IMR-90 (cell line): ENCODE results near the gene KLF9. TPM values are rescaled to one million over a fixed set of nuclear protein-coding genes. Genes with fewer than 3 reads are reported as not detected.
A peak's percentile ranks its signal among the peaks of the same experiment; 100 is the strongest.

ENCODE experiments used
- ATAC-seq: fragments of 200-7000 bp; cut with Tn5 transposase; 2 replicates; pipeline ENCODE4 v1.9.1; 2020; ENCODE audit warnings: low read depth, mild to moderate bottlenecking, moderate library complexity
- BruUV-seq: library from RNA; stranded (reverse); fragments of 400-500 nt; replicated peaks from 2 replicates; lab custom pipeline; 2021; lab: Mats Ljungman, UMichigan
- CTCF ChIA-PET: fragments of 300-600 bp; formaldehyde crosslinking; extraction: SDS; loops from one replicate; lab custom pipeline; 2021; ENCODE audit warnings: antibody characterized with exemption; lab: Yijun Ruan, JAX
- POLR2A ChIA-PET: fragments of 300-600 bp; sonication (Branson Sonifier 250); formaldehyde crosslinking; loops from one replicate; lab custom pipeline; 2022; ENCODE audit warnings: antibody characterized with exemption; ENCODE audit not compliant: unreplicated experiment; lab: Charles Lee
- DNase-seq: peaks from one replicate; pipeline ENCODE4 v3.0.0; 2013
- H2AFZ ChIP-seq: replicated peaks from 2 replicates; pipeline ENCODE3; 2013; ENCODE audit warnings: low read length, mild to moderate bottlenecking; ENCODE audit not compliant: poor library complexity
- H2AK5ac ChIP-seq: 2 replicates; pipeline ENCODE4 v1.6.1; 2013; ENCODE audit warnings: low read depth, low read length, inconsistent platforms
- H2AK9ac ChIP-seq: replicated peaks from 2 replicates; pipeline ENCODE3; 2013; ENCODE audit warnings: mild to moderate bottlenecking, low read depth, low read length, moderate library complexity; ENCODE audit not compliant: poor library complexity
- H2BK120ac ChIP-seq: 2 replicates; pipeline ENCODE4 v1.6.1; 2013; ENCODE audit warnings: low read depth, low read length, inconsistent platforms
- H2BK15ac ChIP-seq: 3 replicates; pipeline ENCODE4 v1.6.1; 2013; ENCODE audit warnings: low read depth, low read length, inconsistent platforms
- H2BK20ac ChIP-seq: 2 replicates; pipeline ENCODE4 v1.6.1; 2013; ENCODE audit warnings: low read depth, mild to moderate bottlenecking, inconsistent platforms, low read length, moderate library complexity
- H2BK5ac ChIP-seq: 2 replicates; pipeline ENCODE4 v1.6.1; 2013; ENCODE audit warnings: mild to moderate bottlenecking, low read depth, low read length, inconsistent platforms; ENCODE audit not compliant: poor library complexity, severe bottlenecking
- H3K14ac ChIP-seq: replicated peaks from 2 replicates; pipeline ENCODE4 v1.6.1; 2013; ENCODE audit warnings: low read depth, low read length, inconsistent platforms
- H3K18ac ChIP-seq: 2 replicates; pipeline ENCODE4 v1.6.1; 2013; ENCODE audit warnings: low read depth, low read length, control low read depth
- H3K23ac ChIP-seq: 2 replicates; pipeline ENCODE4 v1.6.1; 2013; ENCODE audit warnings: low read depth, low read length, inconsistent platforms
- H3K27ac ChIP-seq: 2 replicates; pipeline ENCODE4 v1.5.1; 2013; ENCODE audit warnings: mild to moderate bottlenecking, control low read depth, low read length; ENCODE audit not compliant: insufficient read depth
- H3K27me3 ChIP-seq: 2 replicates; pipeline ENCODE4 v1.6.1; 2013; ENCODE audit warnings: low read length; ENCODE audit not compliant: control insufficient read depth, insufficient read depth
- H3K36me3 ChIP-seq: 2 replicates; pipeline ENCODE4 v1.6.1; 2013; ENCODE audit warnings: low read length, mixed read lengths; ENCODE audit not compliant: control insufficient read depth, insufficient read depth
- H3K4ac ChIP-seq: 2 replicates; pipeline ENCODE4 v1.6.1; 2013; ENCODE audit warnings: low read depth, low read length, inconsistent platforms
- H3K4me1 ChIP-seq: 2 replicates; pipeline ENCODE4 v1.6.1; 2013; ENCODE audit warnings: low read length, mixed read lengths; ENCODE audit not compliant: control insufficient read depth, insufficient read depth
- H3K4me2 ChIP-seq: 2 replicates; pipeline ENCODE4 v1.6.1; 2013; ENCODE audit warnings: low read depth, mild to moderate bottlenecking, control low read depth, low read length, moderate library complexity
- H3K4me3 ChIP-seq: 2 replicates; pipeline ENCODE4 v1.5.1; 2013; ENCODE audit warnings: low read depth, mild to moderate bottlenecking, control low read depth, low read length, moderate library complexity; ENCODE audit not compliant: insufficient read depth
- H3K56ac ChIP-seq: 2 replicates; pipeline ENCODE4 v1.6.1; 2013; ENCODE audit warnings: low read length, inconsistent platforms; ENCODE audit not compliant: insufficient read depth; ENCODE audit errors: extremely low read depth
- H3K79me1 ChIP-seq, 2 experiments: 2 replicates each; pipeline ENCODE4 v1.6.1; 2013; ENCODE audit warnings: low read length in 2 of 2, inconsistent platforms in 1 of 2, low read depth in 1 of 2
- H3K9ac ChIP-seq: 2 replicates; pipeline ENCODE4 v1.6.1; 2013; ENCODE audit warnings: low read depth, low read length, control low read depth
- H3K9me1 ChIP-seq: 2 replicates; pipeline ENCODE4 v1.6.1; 2013; ENCODE audit warnings: low read length, inconsistent platforms; ENCODE audit not compliant: insufficient read depth
- H3K9me3 ChIP-seq: 2 replicates; pipeline ENCODE4 v1.6.1; 2013; ENCODE audit warnings: low read length; ENCODE audit not compliant: control insufficient read depth, insufficient read depth
- H4K20me1 ChIP-seq: 2 replicates; pipeline ENCODE4 v1.6.1; 2013; ENCODE audit warnings: low read length, inconsistent platforms; ENCODE audit not compliant: insufficient read depth
- H4K5ac ChIP-seq: 2 replicates; pipeline ENCODE4 v1.6.1; 2013; ENCODE audit warnings: mild to moderate bottlenecking, low read depth, low read length, control low read depth
- H4K8ac ChIP-seq, 2 experiments: 2 replicates each; pipeline ENCODE4 v1.6.1; 2013; ENCODE audit warnings: low read depth in 2 of 2, low read length in 2 of 2, control low read depth in 1 of 2, inconsistent platforms in 1 of 2
- H4K91ac ChIP-seq: 2 replicates; pipeline ENCODE4 v1.6.1; 2013; ENCODE audit warnings: low read depth, low read length, inconsistent platforms; ENCODE audit not compliant: insufficient read depth
- BHLHE40 ChIP-seq: fragments of 150-350 bp; IDR thresholded peaks from 2 replicates; pipeline ENCODE4 v1.6.1; 2016; ENCODE audit warnings: mild to moderate bottlenecking, low read depth, low read length
- CEBPB ChIP-seq: IDR thresholded peaks from 2 replicates; pipeline ENCODE4 v1.6.1; 2012; ENCODE audit warnings: low read depth, low read length, improper control_type of control experiment
- CHD1 ChIP-seq: IDR thresholded peaks from 2 replicates; pipeline ENCODE4 v1.6.1; 2012; ENCODE audit warnings: low read depth, low read length, improper control_type of control experiment
- FOS ChIP-seq: fragments of 150-350 bp; IDR thresholded peaks from 2 replicates; pipeline ENCODE4 v1.6.1; 2016; ENCODE audit warnings: low read depth, low read length
- MAFK ChIP-seq: IDR thresholded peaks from 2 replicates; pipeline ENCODE4 v1.6.1; 2012; ENCODE audit warnings: low read depth, low read length, improper control_type of control experiment
- MAZ ChIP-seq: IDR thresholded peaks from 2 replicates; pipeline ENCODE4 v1.6.1; 2012; ENCODE audit warnings: low read depth, mild to moderate bottlenecking, low read length, improper control_type of control experiment, moderate library complexity, borderline replicate concordance
- NFE2L2 ChIP-seq: fragments of 150-350 bp; IDR thresholded peaks from 2 replicates; pipeline ENCODE4 v1.6.1; 2016; ENCODE audit warnings: low read depth, mild to moderate bottlenecking, low read length
- RAD21 ChIP-seq: IDR thresholded peaks from 2 replicates; pipeline ENCODE4 v1.6.1; 2012; ENCODE audit warnings: low read length, improper control_type of control experiment
- RFX5 ChIP-seq: IDR thresholded peaks from 2 replicates; pipeline ENCODE4 v1.8.0; 2012; ENCODE audit warnings: low read depth, mild to moderate bottlenecking, low read length, moderate library complexity
- WGBS, 2 experiments: methylation state at CpG; one replicate each; pipeline versions ENCODE4 v1.1.5 to v1.1.7; 2013; ENCODE audit warnings: missing lambda C conversion rate in 2 of 2; ENCODE audit not compliant: insufficient read length in 1 of 2; ENCODE audit errors: extremely low coverage in 2 of 2; 5-methylcytosine and 5-hydroxymethylcytosine counted together
- dilution Hi-C: fragments of 300-500 bp; cut with HindIII; formaldehyde crosslinking; loops from one replicate; pipeline ENCODE4 v1.14.3; 2018; ENCODE audit warnings: low sequenced_read_pairs; ENCODE audit not compliant: unreplicated experiment
- in situ Hi-C: fragments of 300-500 bp; cut with MboI; formaldehyde crosslinking; loops from 3 replicates; pipeline ENCODE4 v1.14.3; 2019; ENCODE audit warnings: low sequenced_read_pairs, inconsistent platforms, mixed read lengths
- intact Hi-C: fragments of 100-400 bp; cut with micrococcal nuclease; formaldehyde crosslinking; loops from 2 replicates; pipeline ENCODE4 v1.10.0; 2022
- polyA plus RNA-seq, 3 experiments: library from polyadenylated mRNA; depleted of rRNA; stranded (reverse); fragments of >200 nt; gene quantifications; 2 replicates each; pipeline ENCODE4 v1.2.3, GENCODE V29; 2012; ENCODE audit warnings: low replicate concordance in 1 of 3
- total RNA-seq: library from RNA; depleted of rRNA; stranded (reverse); fragments of >200 nt; gene quantifications from 2 replicates; pipeline ENCODE4 v1.2.3, GENCODE V29; 2012
- TF ChIP-seq, protein P1 (sequence below): fragments of 150-350 bp; IDR thresholded peaks from 2 replicates; pipeline ENCODE4 v1.6.1; 2017; ENCODE audit warnings: mild to moderate bottlenecking, antibody characterized with exemption, low read length, low read depth
- TF ChIP-seq, protein P2 (sequence below): fragments of 150-350 bp; IDR thresholded peaks from 2 replicates; pipeline ENCODE4 v1.6.1; 2016; ENCODE audit warnings: low read depth, mild to moderate bottlenecking, low read length, moderate library complexity, borderline replicate concordance

Gene KLF9
- total and polyA plus RNA-seq, 2 of the 4 experiments (the other 2 are of a cell fraction) = 4.1 to 7.5 TPM

DNA sequence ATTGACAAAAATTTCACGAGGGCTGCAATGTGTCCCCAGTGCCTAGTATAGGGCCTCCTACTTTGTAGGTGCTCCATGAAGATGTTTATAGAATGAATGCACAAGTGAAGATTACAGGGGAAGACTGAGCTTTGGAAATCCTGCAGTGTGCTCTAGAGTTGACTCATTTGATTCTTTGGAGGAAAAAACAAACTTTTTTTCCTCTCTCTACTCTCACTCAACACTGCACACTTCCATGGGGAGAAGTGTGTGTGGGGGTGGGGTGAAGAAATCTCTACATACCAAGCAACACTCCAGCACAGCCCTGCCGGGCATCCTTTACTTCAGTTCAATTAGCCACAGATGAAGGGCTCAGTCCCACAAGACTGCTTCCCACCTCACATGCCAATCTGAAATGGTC lies 49.4 kb upstream of the KLF9 start:
- Histone ChIP-seq H2BK20ac (no peak overlapping the region), H3K4ac (no peak overlapping the region; the same call in 1 of the 2 replicates), H3K4me3 (no peak overlapping the region), H2BK15ac (no peak overlapping the region), H3K18ac (no peak overlapping the region), H2BK5ac (no peak overlapping the region), H4K8ac (no peak overlapping the region), H3K79me1 (no peaks in the 10 kb centered on the region), H3K23ac (no peak overlapping the region), H3K27me3 (no peaks in the 10 kb centered on the region), H3K36me3 (no peaks in the 10 kb centered on the region), H4K20me1 (no peaks in the 10 kb centered on the region), H3K4me1 (peaks cover 6% of the 10 kb centered on the region), H4K5ac (no peak overlapping the region), H3K27ac (no peak overlapping the region), H3K9ac (no peak overlapping the region), H2AFZ (no peak overlapping the region), H3K9me1 (peaks cover 13% of the 10 kb centered on the region), H2AK9ac (no peak overlapping the region), H3K14ac (no peak overlapping the region; the same call in 1 of the 2 replicates), H4K91ac (no peak overlapping the region), H3K56ac (no peak overlapping the region), H3K4me2 (no peak overlapping the region), H2BK120ac (0 out of 2 replicates have a peak overlapping the region, but pooled peaks have one; percentile 3), H3K9me3 (no peaks in the 10 kb centered on the region), H2AK5ac (peak overlapping the region; percentile 1; the same call in 1 of the 2 replicates)
- DNase-seq (peak; percentile 18), ATAC-seq (peak; percentile 80)
- in situ Hi-C loops = no loop called here
- dilution Hi-C loops = no loop called here
- CTCF ChIA-PET = interaction anchor here (0.9 kb wide), 1 partner anchor 138 kb away, joined by 4 read pairs; no protein-coding TSS in a partner anchor
- intact Hi-C loops = no loop called here
- TF ChIP-seq NFE2L2 = no peak
- no peak for TF ChIP-seq MAFK
- TF ChIP-seq, protein P1, sequence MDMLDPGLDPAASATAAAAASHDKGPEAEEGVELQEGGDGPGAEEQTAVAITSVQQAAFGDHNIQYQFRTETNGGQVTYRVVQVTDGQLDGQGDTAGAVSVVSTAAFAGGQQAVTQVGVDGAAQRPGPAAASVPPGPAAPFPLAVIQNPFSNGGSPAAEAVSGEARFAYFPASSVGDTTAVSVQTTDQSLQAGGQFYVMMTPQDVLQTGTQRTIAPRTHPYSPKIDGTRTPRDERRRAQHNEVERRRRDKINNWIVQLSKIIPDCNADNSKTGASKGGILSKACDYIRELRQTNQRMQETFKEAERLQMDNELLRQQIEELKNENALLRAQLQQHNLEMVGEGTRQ = no peak
- TF ChIP-seq BHLHE40 = no peak
- TF ChIP-seq RFX5 = no peak
- no peak for TF ChIP-seq CEBPB
- TF ChIP-seq FOS = no peak
- no peak for TF ChIP-seq MAZ
- no peak for TF ChIP-seq CHD1
- TF ChIP-seq RAD21 = no peak
- TF ChIP-seq, protein P2, sequence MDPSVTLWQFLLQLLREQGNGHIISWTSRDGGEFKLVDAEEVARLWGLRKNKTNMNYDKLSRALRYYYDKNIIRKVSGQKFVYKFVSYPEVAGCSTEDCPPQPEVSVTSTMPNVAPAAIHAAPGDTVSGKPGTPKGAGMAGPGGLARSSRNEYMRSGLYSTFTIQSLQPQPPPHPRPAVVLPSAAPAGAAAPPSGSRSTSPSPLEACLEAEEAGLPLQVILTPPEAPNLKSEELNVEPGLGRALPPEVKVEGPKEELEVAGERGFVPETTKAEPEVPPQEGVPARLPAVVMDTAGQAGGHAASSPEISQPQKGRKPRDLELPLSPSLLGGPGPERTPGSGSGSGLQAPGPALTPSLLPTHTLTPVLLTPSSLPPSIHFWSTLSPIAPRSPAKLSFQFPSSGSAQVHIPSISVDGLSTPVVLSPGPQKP = no peak
- POLR2A ChIA-PET = no interaction called here
- BruUV-seq = no TSS peak
- 60% methylated on average over 1 of the region's 2 CpGs; no CpG with 5 or more reads in 1 of the 2 experiments for WGBS, 2 experiments
